Measurements from ENCODE around the gene SHISA9.

The SHISA9 gene

GRCh38 chr16:13134836-13135235 is 233.4 kb downstream of the SHISA9 start:
- DNase-seq: no peak

GRCh38 chr16:13136901-13137300 is 235.5 kb downstream of the SHISA9 start:
- DNase-seq: no peak

GRCh38 chr16:13138528-13138927 is 237.1 kb downstream of the SHISA9 start:
- DNase-seq: no peak

- DNase-seq: no peak
Measured at GRCh38 chr16:13139661-13140241, 238.4 kb downstream of the SHISA9 start.

- DNase-seq: no peak
Measured at GRCh38 chr16:13143551-13143950, 242.2 kb downstream of the SHISA9 start.

GRCh38 chr16:13146829-13147228 is 245.4 kb downstream of the SHISA9 start:
- no peak for DNase-seq

- DNase-seq: no peak
Measured at GRCh38 chr16:13148294-13148693, 246.9 kb downstream of the SHISA9 start.

- DNase-seq: no peak
Measured at GRCh38 chr16:13148836-13149235, 247.4 kb downstream of the SHISA9 start.

GRCh38 chr16:13150181-13150885 is 248.9 kb downstream of the SHISA9 start:
- DNase-seq: no peak

GRCh38 chr16:13153696-13154095 is 252.3 kb downstream of the SHISA9 start:
- DNase-seq: no peak

- DNase-seq: no peak
Measured at GRCh38 chr16:13154799-13155198, 253.4 kb downstream of the SHISA9 start.

- DNase-seq: no peak
Measured at GRCh38 chr16:13155377-13155776, 254.0 kb downstream of the SHISA9 start.

GRCh38 chr16:13155780-13156179 is 254.4 kb downstream of the SHISA9 start:
- DNase-seq: no peak

- DNase-seq: no peak
Measured at GRCh38 chr16:13157082-13157481, 255.7 kb downstream of the SHISA9 start.

GRCh38 chr16:13158427-13158826 is 257.0 kb downstream of the SHISA9 start:
- no peak for DNase-seq

GRCh38 chr16:13165024-13165423 is 263.6 kb downstream of the SHISA9 start:
- no peak for DNase-seq

- DNase-seq: no peak
Measured at GRCh38 chr16:13168091-13168572, 266.7 kb downstream of the SHISA9 start.

GRCh38 chr16:13171313-13171712 is 269.9 kb downstream of the SHISA9 start:
- no peak for DNase-seq

GRCh38 chr16:13176711-13177110 is 275.3 kb downstream of the SHISA9 start:
- DNase-seq: no peak

GRCh38 chr16:13178318-13178717 is 276.9 kb downstream of the SHISA9 start:
- no peak for DNase-seq

- DNase-seq: no peak
Measured at GRCh38 chr16:13181432-13181831, 280.0 kb downstream of the SHISA9 start.

GRCh38 chr16:13186813-13187212 is 285.4 kb downstream of the SHISA9 start:
- no peak for DNase-seq

GRCh38 chr16:13189250-13189649 is 287.9 kb downstream of the SHISA9 start:
- no peak for DNase-seq

GRCh38 chr16:13193721-13194120 is 292.3 kb downstream of the SHISA9 start:
- DNase-seq: no peak

GRCh38 chr16:13194766-13195165 is 293.4 kb downstream of the SHISA9 start:
- DNase-seq: no peak

All from NCI-H187 treated with DMSO at 0.1 percent for 48 hours (cell line).